ENCODE results near the gene TGM2. TPM values are rescaled to one million over a fixed set of nuclear protein-coding genes. Genes with fewer than 3 reads are reported as not detected.
A peak's percentile ranks its signal among the peaks of the same experiment; 100 is the strongest.

The TGM2 gene
- total RNA-seq, 4 donors from 2014 or later, result 3.7 to 6.2 (median 4.6) TPM

DNA sequence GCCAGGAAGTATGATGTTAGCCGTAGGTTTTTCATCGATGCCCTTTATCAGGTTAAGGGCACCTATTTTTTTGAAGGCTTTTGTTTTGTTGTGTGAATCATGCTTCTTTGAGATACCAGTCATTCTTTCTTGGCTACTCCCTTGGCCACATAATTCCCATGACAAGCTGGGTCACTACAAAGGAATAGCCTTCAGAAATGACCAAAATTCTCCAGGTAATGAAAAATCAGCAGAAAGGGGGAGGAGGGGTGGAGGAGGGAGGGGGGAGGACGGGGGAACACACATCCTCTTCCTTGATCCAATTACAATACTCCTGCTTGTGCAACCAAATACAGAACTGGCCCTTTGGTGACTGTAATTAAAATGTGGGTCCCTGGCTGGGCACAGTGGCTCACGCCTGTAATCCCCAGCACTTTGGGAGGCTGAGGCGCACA, 21.7 kb upstream of the TGM2 start:
- TF ChIP-seq POLR2A (IDR thresholded peaks at IDR 0.05) (no peak), CTCF (IDR thresholded peaks at IDR 0.05) (no peak)
- no peak overlapping the region for H3K4me3 ChIP-seq (ENCODE audit: low read depth, poor library complexity, severe bottlenecking)
- no peak for DNase-seq (ENCODE audit: low spot score in 2 of 2)
- 65 to 69% methylated on average over 5 of the region's 5 CpGs for WGBS, 2 donors
- intact Hi-C loops (cut with DNase I; ENCODE audit: low total_unique reads), result no loop called here

DNA sequence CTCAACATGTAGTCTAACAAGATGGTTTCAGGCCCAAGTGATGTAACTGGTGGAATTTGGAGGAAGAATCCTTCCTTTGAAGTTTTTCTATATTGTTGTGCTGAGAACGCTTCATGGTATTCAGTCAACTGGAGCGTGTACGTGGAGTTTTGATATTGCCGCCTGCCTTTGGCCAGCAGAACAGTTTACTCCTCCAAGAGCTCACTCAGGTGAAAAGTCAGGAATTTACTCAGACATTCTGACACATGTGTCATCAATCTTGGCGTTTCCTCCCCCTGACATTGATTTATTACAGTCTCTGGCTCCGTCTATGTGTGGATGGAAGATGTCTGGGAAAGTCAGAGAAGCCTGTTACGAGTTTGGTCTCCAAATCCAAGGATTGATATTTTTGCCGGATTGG, 19.0 kb upstream of the TGM2 start:
- DNase-seq (ENCODE audit: low spot score in 2 of 2), result peak in 1 of 2 donors; percentile 17
- intact Hi-C loops (cut with DNase I; ENCODE audit: low total_unique reads), result no loop called here
- no peak for TF ChIP-seq CTCF (IDR thresholded peaks at IDR 0.05)
- no peak for TF ChIP-seq POLR2A (IDR thresholded peaks at IDR 0.05)
- WGBS, 2 donors, result 30 to 42% methylated on average over 8 of the region's 8 CpGs
- H3K4me3 ChIP-seq (ENCODE audit: low read depth, poor library complexity, severe bottlenecking), result no peak overlapping the region

GRCh38 chr20:38181971-38182370, 16.9 kb upstream of the TGM2 start:
- intact Hi-C loops (cut with DNase I; ENCODE audit: low total_unique reads), result no loop called here
- DNase-seq (ENCODE audit: low spot score in 2 of 2), result no peak
- no peak for TF ChIP-seq POLR2A (IDR thresholded peaks at IDR 0.05)
- TF ChIP-seq CTCF (IDR thresholded peaks at IDR 0.05), result no peak
- H3K4me3 ChIP-seq (ENCODE audit: low read depth, poor library complexity, severe bottlenecking), result no peak overlapping the region
- 79 to 80% methylated on average over 3 of the region's 3 CpGs for WGBS, 2 donors

DNA sequence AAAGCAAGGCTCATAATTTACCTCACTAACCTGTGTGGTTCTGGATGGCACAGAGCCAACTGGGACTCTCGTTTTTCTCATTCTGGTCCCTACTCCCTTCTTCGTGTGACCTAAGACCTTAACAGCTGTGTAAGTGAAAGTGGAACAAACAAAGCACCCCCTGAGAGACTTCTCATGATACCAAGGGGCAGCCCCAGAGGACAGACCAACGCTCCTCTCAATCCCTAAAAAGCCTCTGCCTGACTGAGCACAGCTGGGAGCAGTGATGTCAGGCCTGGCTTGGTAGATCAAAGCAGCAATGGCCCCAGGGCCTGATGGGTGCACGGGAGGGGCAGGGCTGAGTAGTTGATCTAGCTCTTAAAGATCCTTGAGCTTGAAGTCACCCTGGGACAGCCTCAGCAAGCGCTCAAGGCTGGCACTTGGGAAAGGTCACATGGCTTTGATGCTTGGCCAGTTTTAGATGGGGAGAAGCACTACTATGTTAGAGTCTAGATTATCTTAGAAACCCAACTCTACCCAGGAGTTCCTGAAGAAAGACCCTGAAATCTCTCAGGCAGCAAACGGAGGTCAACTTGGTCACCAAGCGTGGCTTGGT, 16.2 kb upstream of the TGM2 start:
- 51 to 57% methylated on average over 6 to 7 of the region's 7 CpGs for WGBS, 2 donors
- H3K4me3 ChIP-seq (ENCODE audit: low read depth, poor library complexity, severe bottlenecking), result no peak overlapping the region
- intact Hi-C loops (cut with DNase I; ENCODE audit: low total_unique reads), result no loop called here
- peak in 1 of 2 donors; percentile 83 for DNase-seq (ENCODE audit: low spot score in 2 of 2)
- TF ChIP-seq POLR2A (IDR thresholded peaks at IDR 0.05) (no peak), CTCF (IDR thresholded peaks at IDR 0.05) (no peak)

DNA sequence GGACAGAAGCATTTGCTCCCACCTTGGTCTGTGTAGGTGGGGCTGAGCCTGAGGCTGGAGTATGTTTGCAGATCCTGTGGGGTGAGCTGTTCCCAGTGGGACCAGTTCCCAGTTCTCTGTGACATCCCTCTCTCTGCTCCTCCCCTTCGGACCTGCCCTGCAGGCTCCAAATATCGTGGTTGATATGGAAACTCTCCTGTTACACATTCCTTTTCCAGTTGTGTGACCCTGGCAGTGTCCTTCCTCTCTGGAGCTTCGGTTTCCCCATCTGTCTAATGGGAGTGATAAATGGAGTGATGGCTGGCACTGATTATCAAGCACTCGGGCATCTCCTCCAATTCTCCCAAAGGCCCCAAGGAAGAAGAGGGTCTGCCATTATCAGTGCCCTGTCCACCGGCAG, 15.7 kb upstream of the TGM2 start:
- intact Hi-C loops (cut with DNase I; ENCODE audit: low total_unique reads), result no loop called here
- TF ChIP-seq POLR2A (IDR thresholded peaks at IDR 0.05) (no peak), CTCF (IDR thresholded peaks at IDR 0.05) (no peak)
- 64 to 67% methylated on average over 5 of the region's 5 CpGs for WGBS, 2 donors
- DNase-seq (ENCODE audit: low spot score in 2 of 2), result no peak
- no peak overlapping the region for H3K4me3 ChIP-seq (ENCODE audit: low read depth, poor library complexity, severe bottlenecking)

DNA sequence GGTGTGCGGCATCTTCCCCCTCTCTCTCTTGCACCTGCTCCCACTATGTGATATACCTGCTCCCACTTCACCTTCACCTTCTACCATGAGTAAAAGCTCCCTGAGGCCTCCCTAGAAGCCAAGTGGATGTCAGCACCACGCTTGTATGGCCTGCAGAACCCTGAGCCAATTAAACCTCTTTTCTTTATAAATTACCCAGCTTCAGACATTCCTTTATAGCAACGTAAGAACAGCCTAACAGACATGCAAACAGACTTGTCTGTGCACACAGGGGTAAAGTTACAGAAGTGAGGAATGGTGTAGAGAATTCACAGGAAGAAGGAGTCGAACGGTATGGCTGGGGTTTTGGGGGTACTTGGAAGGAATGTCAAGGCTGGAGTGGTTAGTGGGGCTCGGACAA, 14.8 kb upstream of the TGM2 start:
- no peak for DNase-seq (ENCODE audit: low spot score in 2 of 2)
- H3K4me3 ChIP-seq (ENCODE audit: low read depth, poor library complexity, severe bottlenecking), result no peak overlapping the region
- WGBS, 2 donors, result 77 to 86% methylated on average over 6 of the region's 6 CpGs
- no peak for TF ChIP-seq POLR2A (IDR thresholded peaks at IDR 0.05)
- no peak for TF ChIP-seq CTCF (IDR thresholded peaks at IDR 0.05)
- intact Hi-C loops (cut with DNase I; ENCODE audit: low total_unique reads), result no loop called here
